ENCODE results near the gene MRGPRG. TPM values are rescaled to one million over a fixed set of nuclear protein-coding genes. Genes with fewer than 3 reads are reported as not detected.
A peak's percentile ranks its signal among the peaks of the same experiment; 100 is the strongest.

Gene MRGPRG
- total and polyA plus RNA-seq, 9 of the 15 experiments (the other 6 are each of a cell fraction or from before 2014, with no cell fraction given), result not detected

DNA sequence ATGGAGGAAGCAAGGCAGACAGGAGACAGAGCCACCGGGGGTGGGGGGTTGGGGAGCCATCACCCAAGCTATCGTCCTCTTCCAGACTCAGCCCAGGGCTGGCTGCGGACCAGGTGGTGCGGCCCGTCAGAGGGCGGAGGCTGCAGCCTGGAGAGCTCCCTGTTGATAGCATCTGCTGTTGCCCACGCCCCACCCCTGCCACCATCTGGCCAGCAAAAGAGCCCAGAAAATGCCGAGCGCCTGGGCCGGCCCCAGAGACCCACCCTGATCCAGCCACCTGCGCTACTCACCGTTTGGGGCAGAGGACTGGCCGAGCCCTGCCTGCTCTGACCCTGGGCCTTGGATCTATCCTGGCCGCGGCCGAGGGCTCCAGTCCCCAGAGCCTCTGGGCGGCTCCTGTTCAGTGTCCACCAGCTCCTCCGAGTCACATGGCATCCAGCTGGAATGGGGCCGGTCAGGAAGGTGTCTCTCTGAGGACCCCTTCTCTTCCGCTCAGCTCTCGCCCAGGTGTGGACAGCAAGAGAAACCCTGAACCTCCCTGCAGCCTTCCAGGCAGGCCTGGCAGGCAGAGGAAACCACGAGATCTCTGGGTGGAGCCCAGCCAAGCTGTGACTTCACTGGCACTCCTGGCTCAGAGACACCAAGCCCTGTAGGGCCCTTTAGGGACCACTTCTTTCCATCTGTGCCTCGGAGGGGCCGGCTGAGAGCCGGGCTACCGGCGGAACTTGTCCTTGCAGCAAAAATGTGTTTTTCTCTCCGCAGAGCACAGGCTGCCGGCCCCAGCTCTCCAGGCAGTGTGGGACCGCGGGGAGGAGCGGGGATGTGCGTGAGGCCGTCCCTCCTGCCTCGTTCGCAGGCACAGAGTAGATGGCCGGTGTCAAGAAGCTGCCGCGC is 13.5 kb upstream of the MRGPRG start, which contains the start of gene MRGPRE (continued):
- TF ChIP-seq, protein P1, sequence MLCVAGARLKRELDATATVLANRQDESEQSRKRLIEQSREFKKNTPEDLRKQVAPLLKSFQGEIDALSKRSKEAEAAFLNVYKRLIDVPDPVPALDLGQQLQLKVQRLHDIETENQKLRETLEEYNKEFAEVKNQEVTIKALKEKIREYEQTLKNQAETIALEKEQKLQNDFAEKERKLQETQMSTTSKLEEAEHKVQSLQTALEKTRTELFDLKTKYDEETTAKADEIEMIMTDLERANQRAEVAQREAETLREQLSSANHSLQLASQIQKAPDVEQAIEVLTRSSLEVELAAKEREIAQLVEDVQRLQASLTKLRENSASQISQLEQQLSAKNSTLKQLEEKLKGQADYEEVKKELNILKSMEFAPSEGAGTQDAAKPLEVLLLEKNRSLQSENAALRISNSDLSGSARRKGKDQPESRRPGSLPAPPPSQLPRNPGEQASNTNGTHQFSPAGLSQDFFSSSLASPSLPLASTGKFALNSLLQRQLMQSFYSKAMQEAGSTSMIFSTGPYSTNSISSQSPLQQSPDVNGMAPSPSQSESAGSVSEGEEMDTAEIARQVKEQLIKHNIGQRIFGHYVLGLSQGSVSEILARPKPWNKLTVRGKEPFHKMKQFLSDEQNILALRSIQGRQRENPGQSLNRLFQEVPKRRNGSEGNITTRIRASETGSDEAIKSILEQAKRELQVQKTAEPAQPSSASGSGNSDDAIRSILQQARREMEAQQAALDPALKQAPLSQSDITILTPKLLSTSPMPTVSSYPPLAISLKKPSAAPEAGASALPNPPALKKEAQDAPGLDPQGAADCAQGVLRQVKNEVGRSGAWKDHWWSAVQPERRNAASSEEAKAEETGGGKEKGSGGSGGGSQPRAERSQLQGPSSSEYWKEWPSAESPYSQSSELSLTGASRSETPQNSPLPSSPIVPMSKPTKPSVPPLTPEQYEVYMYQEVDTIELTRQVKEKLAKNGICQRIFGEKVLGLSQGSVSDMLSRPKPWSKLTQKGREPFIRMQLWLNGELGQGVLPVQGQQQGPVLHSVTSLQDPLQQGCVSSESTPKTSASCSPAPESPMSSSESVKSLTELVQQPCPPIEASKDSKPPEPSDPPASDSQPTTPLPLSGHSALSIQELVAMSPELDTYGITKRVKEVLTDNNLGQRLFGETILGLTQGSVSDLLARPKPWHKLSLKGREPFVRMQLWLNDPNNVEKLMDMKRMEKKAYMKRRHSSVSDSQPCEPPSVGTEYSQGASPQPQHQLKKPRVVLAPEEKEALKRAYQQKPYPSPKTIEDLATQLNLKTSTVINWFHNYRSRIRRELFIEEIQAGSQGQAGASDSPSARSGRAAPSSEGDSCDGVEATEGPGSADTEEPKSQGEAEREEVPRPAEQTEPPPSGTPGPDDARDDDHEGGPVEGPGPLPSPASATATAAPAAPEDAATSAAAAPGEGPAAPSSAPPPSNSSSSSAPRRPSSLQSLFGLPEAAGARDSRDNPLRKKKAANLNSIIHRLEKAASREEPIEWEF (CRISPR knock-in tag; IDR thresholded peaks at IDR 0.05), result no peak
- TF ChIP-seq BRCA1 (IDR thresholded peaks at IDR 0.05) (no peak), BRCA1 (CRISPR knock-in tag; IDR thresholded peaks at IDR 0.05) (no peak), HDAC2 (IDR thresholded peaks at IDR 0.05) (no peak; the same call in 1 of the 2 replicates), ZNF24 (IDR thresholded peaks at IDR 0.05) (no peak), NR2C2 (CRISPR knock-in tag; IDR thresholded peaks at IDR 0.05) (no peak), NR2C2 (tag; IDR thresholded peaks at IDR 0.05) (no peak), POLR2H (tag; IDR thresholded peaks at IDR 0.05; ENCODE audit: low read depth) (no peak), BHLHE40 (IDR thresholded peaks at IDR 0.05; ENCODE audit: low read length) (no peak), MTA2 (IDR thresholded peaks at IDR 0.05; ENCODE audit: low read depth) (peak; percentile 40; the same call in 1 of the 2 replicates), ETV1 (tag; conservative IDR thresholded peaks at IDR 0.05; ENCODE audit: low read depth) (no peak), ZNF408 (CRISPR knock-in tag; IDR thresholded peaks at IDR 0.05; ENCODE audit: low read depth) (no peak), NR1H2 (CRISPR knock-in tag; IDR thresholded peaks at IDR 0.05) (no peak), HMGN3 (IDR thresholded peaks at IDR 0.05; ENCODE audit: borderline replicate concordance, extremely low read depth, insufficient read length, low read depth, low read length) (peak; percentile 96)
- TF ChIP-seq, protein P2, sequence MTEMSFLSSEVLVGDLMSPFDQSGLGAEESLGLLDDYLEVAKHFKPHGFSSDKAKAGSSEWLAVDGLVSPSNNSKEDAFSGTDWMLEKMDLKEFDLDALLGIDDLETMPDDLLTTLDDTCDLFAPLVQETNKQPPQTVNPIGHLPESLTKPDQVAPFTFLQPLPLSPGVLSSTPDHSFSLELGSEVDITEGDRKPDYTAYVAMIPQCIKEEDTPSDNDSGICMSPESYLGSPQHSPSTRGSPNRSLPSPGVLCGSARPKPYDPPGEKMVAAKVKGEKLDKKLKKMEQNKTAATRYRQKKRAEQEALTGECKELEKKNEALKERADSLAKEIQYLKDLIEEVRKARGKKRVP (CRISPR knock-in tag; IDR thresholded peaks at IDR 0.05), result no peak
- TF ChIP-seq, protein P3, sequence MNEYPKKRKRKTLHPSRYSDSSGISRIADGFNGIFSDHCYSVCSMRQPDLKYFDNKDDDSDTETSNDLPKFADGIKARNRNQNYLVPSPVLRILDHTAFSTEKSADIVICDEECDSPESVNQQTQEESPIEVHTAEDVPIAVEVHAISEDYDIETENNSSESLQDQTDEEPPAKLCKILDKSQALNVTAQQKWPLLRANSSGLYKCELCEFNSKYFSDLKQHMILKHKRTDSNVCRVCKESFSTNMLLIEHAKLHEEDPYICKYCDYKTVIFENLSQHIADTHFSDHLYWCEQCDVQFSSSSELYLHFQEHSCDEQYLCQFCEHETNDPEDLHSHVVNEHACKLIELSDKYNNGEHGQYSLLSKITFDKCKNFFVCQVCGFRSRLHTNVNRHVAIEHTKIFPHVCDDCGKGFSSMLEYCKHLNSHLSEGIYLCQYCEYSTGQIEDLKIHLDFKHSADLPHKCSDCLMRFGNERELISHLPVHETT (CRISPR knock-in tag; conservative IDR thresholded peaks at IDR 0.05 in 1 of 2, IDR thresholded peaks at IDR 0.05 in 1 of 2), result 0 out of 4 replicates have a peak, but pooled peaks of 1 of the 2 experiments have one; percentile 26
- TF ChIP-seq, protein P4, sequence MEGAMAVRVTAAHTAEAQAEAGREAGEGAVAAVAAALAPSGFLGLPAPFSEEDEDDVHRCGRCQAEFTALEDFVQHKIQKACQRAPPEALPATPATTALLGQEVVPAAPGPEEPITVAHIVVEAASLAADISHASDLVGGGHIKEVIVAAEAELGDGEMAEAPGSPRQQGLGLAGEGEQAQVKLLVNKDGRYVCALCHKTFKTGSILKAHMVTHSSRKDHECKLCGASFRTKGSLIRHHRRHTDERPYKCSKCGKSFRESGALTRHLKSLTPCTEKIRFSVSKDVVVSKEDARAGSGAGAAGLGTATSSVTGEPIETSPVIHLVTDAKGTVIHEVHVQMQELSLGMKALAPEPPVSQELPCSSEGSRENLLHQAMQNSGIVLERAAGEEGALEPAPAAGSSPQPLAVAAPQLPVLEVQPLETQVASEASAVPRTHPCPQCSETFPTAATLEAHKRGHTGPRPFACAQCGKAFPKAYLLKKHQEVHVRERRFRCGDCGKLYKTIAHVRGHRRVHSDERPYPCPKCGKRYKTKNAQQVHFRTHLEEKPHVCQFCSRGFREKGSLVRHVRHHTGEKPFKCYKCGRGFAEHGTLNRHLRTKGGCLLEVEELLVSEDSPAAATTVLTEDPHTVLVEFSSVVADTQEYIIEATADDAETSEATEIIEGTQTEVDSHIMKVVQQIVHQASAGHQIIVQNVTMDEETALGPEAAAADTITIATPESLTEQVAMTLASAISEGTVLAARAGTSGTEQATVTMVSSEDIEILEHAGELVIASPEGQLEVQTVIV (CRISPR knock-in tag; IDR thresholded peaks at IDR 0.05; ENCODE audit: borderline replicate concordance), result no peak

Measured in K562 (cell line).